22Rv1 (cell line): Measurements from ENCODE around the gene DNAH8.

Source experiments
- CTCF ChIP-seq: fragments of 450-650 bp; IDR thresholded peaks from 2 replicates; pipeline ENCODE4 v1.5.1; 2017; ENCODE audit warnings: mild to moderate bottlenecking
- ZFX ChIP-seq: fragments of 450-650 bp; IDR thresholded peaks from 2 replicates; pipeline ENCODE4 v1.6.1; 2017; ENCODE audit warnings: antibody characterized with exemption, borderline replicate concordance

GRCh38 chr6:39076623-39077535 lies 361.8 kb downstream of the DNAH8 start:
- TF ChIP-seq CTCF (no peak), ZFX (no peak)
